Cardiac ventricle fibroblast (primary cell): ENCODE measurements around the gene PML. TPM values are rescaled to one million over a fixed set of nuclear protein-coding genes. Genes with fewer than 3 reads are reported as not detected.

Experiments used
- total RNA-seq: library from RNA; depleted of rRNA; stranded (reverse); fragments of >200 nt; gene quantifications from 2 replicates; pipeline ENCODE4 v1.2.3, GENCODE V29; 2015

Gene PML
- total RNA-seq, result 189 and 197 TPM in 2 replicates

GRCh38 chr15:73994413-73994883, at the start of gene PML:
Gene PML, plus strand, starts transcription at chr15:73994716. Its CDS starts 97 bp downstream, at chr15:73994813.

GRCh38 chr15:73991726-73992593, 2.6 kb upstream of the PML start, which contains the start of gene STOML1:
Gene STOML1, minus strand, starts transcription at chr15:73992295. Its CDS starts 72 bp downstream, at chr15:73992223.

GRCh38 chr15:74082450-74082849, 87.9 kb downstream of the PML start, which contains the start of gene GOLGA6A:
Gene GOLGA6A, minus strand, starts transcription at chr15:74082550. Its CDS starts 41 bp downstream, at chr15:74082509.

Other genes starting within 250 kb of the PML start
- gene INSYN1, start 241.4 kb upstream of the PML start, total RNA-seq, result 3.6 and 5.6 TPM in 2 replicates
- gene TBC1D21, start 121.2 kb upstream of the PML start, total RNA-seq, result not detected in 2 replicates
- gene LOXL1, start 68.3 kb upstream of the PML start, total RNA-seq, result 340 and 410 TPM in 2 replicates
- 12.7 and 13.8 TPM in 2 replicates for gene STOML1, start 2.4 kb upstream of the PML start, total RNA-seq
- not detected in 2 replicates for gene GOLGA6A, start 87.8 kb downstream of the PML start, total RNA-seq
- gene ISLR2, start 135.9 kb downstream of the PML start, total RNA-seq, result not detected in 2 replicates
- gene ISLR, start 179.0 kb downstream of the PML start, total RNA-seq, result 259 and 362 TPM in 2 replicates
- gene STRA6, start 208.1 kb downstream of the PML start, total RNA-seq, result 0.44 TPM in 1 of 2 replicates, not detected in the other
- gene CCDC33, start 241.6 kb downstream of the PML start, total RNA-seq, result not detected in 2 replicates